Subcutaneous preadipocyte (primary cell): ENCODE measurements around the gene CATSPER2. TPM values are rescaled to one million over a fixed set of nuclear protein-coding genes. Genes with fewer than 3 reads are reported as not detected.

ENCODE experiments used
- small RNA-seq: library from RNA; depleted of rRNA; stranded (forward); fragments of <200 nt; gene quantifications from one replicate; pipeline ENCODE3, GENCODE V24; 2012
- total RNA-seq: library from RNA; depleted of rRNA; stranded (reverse); fragments of >200 nt; gene quantifications from 2 replicates; pipeline ENCODE4 v1.2.3, GENCODE V29; 2012

Gene CATSPER2
- total RNA-seq: 0.39 and 1.5 TPM in 2 replicates

GRCh38 chr15:43648649-43649429 is at the start of gene CATSPER2:
CATSPER2 (minus strand) TSS chr15:43648844; CDS start chr15:43648061, 783 bp downstream.

DNA sequence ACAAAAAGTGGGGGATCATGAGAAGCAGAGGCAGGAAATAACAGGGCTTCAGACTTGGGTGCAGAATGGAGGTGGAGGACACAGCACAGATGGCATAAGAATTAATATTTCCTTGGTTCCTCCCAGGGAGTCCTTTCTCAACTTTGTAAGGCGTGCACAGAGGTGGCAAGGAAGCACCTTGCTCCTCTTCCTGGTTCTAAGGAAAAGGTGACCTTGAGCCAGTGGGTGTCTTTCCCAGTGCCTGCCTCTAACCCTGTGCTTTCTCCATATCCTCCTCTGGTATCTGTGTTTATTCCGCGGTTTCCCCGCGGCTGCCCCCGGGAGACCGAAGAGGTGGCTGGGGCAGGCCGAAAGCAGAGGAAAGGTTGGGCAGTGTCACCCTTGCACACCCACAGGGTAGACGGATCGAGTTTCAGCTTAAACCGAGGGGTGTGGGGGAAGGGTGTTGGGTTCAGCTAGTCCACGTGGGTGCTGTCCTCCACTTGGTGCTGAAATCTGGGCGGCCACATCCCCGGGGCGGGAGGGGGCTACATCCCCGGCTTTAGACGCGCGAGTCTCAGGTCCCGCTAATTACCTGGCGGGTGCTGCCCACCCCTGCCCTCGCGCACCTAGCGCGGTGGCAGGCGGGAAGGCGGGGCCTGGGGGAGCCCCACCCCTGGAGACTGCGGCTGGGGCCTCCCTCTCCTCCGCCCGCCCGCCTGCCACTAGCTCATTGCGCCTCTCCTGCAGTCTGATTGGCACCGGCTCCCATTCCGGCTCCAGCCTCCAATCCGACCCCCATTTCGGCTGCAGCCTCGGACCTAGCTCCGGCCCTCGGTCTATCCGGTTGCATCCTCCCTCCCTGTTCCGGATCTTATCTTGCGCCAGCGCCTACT is 44.7 kb upstream of the CATSPER2 start, which contains the start of gene CKMT1A:
Gene CKMT1A (plus strand): TSS at position 712 of the 875 bp plus-strand sequence. CDS start 192 bp downstream, outside the sequence.

GRCh38 chr15:43618700-43619099 is 29.9 kb downstream of the CATSPER2 start, which contains the start of gene STRC:
STRC (minus strand) TSS chr15:43618800; CDS start chr15:43618722, 78 bp downstream.

GRCh38 chr15:43593328-43594190 is 55.1 kb downstream of the CATSPER2 start, which contains the start of gene CKMT1B:
CKMT1B (plus strand) TSS chr15:43594027; CDS start chr15:43594219, 192 bp downstream.

GRCh38 chr15:43589778-43590466 is 58.7 kb downstream of the CATSPER2 start, which contains the start of gene PPIP5K1:
PPIP5K1 (minus strand) TSS chr15:43590208; CDS start chr15:43584504, 5,704 bp downstream.

Small RNA genes within 50 kb of the gene (small RNA-seq; reads per million reads assigned to genes)
- gene PDIA3P2: not detected
- gene RNU6-554P: not detected
- gene RNU6-610P: not detected

Other genes with a start within 250 kb of the CATSPER2 start
- gene TP53BP1, start 155.7 kb downstream of the CATSPER2 start, total RNA-seq: 43.4 and 61.0 TPM in 2 replicates
- 45.4 and 72.8 TPM in 2 replicates for gene MAP1A, start 131.2 kb downstream of the CATSPER2 start, total RNA-seq
- 12.5 and 24.8 TPM in 2 replicates for gene PPIP5K1, start 58.6 kb downstream of the CATSPER2 start, total RNA-seq
- gene CKMT1B, start 54.8 kb downstream of the CATSPER2 start, total RNA-seq: not detected in 2 replicates
- gene STRC, start 30.0 kb downstream of the CATSPER2 start, total RNA-seq: 0.73 TPM in 1 of 2 replicates, not detected in the other
- gene CKMT1A, start 45.0 kb upstream of the CATSPER2 start, total RNA-seq: not detected in 2 replicates
- gene PDIA3, start 97.6 kb upstream of the CATSPER2 start, total RNA-seq: 125 and 138 TPM in 2 replicates
- gene ELL3, start 128.1 kb upstream of the CATSPER2 start, total RNA-seq: 0.37 and 0.78 TPM in 2 replicates
- 199 and 334 TPM in 2 replicates for gene SERF2, start 143.5 kb upstream of the CATSPER2 start, total RNA-seq
- gene SERINC4, start 151.4 kb upstream of the CATSPER2 start, total RNA-seq: 0.20 TPM in 1 of 2 replicates, not detected in the other
- gene HYPK, start 151.8 kb upstream of the CATSPER2 start, total RNA-seq: 7.2 and 8.1 TPM in 2 replicates
- 17.6 and 18.8 TPM in 2 replicates for gene MFAP1, start 175.8 kb upstream of the CATSPER2 start, total RNA-seq
- gene WDR76, start 178.2 kb upstream of the CATSPER2 start, total RNA-seq: 15.4 and 31.7 TPM in 2 replicates